GM19238 (cell line): Measurements from ENCODE around the gene ACOT11.

Experiments used
- DNase-seq: peaks from one replicate; pipeline ENCODE4 v3.0.0; 2011; ENCODE audit warnings: low spot score; ENCODE audit not compliant: insufficient read length

Gene ACOT11

GRCh38 chr1:54537611-54538010, 10.4 kb upstream of the ACOT11 start:
- DNase-seq = no peak

- no peak for DNase-seq
Measured at GRCh38 chr1:54538538-54538937, 9.5 kb upstream of the ACOT11 start.

- DNase-seq = no peak
Measured at GRCh38 chr1:54540582-54541295, 7.3 kb upstream of the ACOT11 start.

- peak; percentile 37 for DNase-seq
Measured at GRCh38 chr1:54542120-54542961, 5.7 kb upstream of the ACOT11 start.

- DNase-seq = no peak
Measured at GRCh38 chr1:54542962-54543539, 5.0 kb upstream of the ACOT11 start.

GRCh38 chr1:54543729-54544496, 4.1 kb upstream of the ACOT11 start:
- no peak for DNase-seq

GRCh38 chr1:54545916-54546635, 2.0 kb upstream of the ACOT11 start:
- no peak for DNase-seq

- no peak for DNase-seq
Measured at GRCh38 chr1:54546651-54547401, 1.2 kb upstream of the ACOT11 start.

GRCh38 chr1:54548389-54549044, 489 bp downstream of the ACOT11 start:
- DNase-seq = no peak

- no peak for DNase-seq
Measured at GRCh38 chr1:54549181-54549924, 1.3 kb downstream of the ACOT11 start.

- no peak for DNase-seq
Measured at GRCh38 chr1:54551891-54552290, 3.9 kb downstream of the ACOT11 start.

GRCh38 chr1:54553602-54554313, 5.7 kb downstream of the ACOT11 start:
- no peak for DNase-seq

GRCh38 chr1:54556110-54556509, 8.1 kb downstream of the ACOT11 start:
- no peak for DNase-seq

GRCh38 chr1:54557671-54558355, 9.8 kb downstream of the ACOT11 start:
- no peak for DNase-seq

- no peak for DNase-seq
Measured at GRCh38 chr1:54558434-54559030, 10.5 kb downstream of the ACOT11 start.

GRCh38 chr1:54559111-54559548, 11.1 kb downstream of the ACOT11 start:
- no peak for DNase-seq

GRCh38 chr1:54559771-54560231, 11.8 kb downstream of the ACOT11 start:
- DNase-seq = no peak
